ENCODE data around the gene ERN1.

The ERN1 gene

GRCh38 chr17:64039106-64039400, 90.9 kb downstream of the ERN1 start:
- H3K9me3 ChIP-seq (ENCODE audit: control insufficient read depth, insufficient read depth, low read depth, low read length), result no peaks in the 10 kb centered on the region
- H3K4me1 ChIP-seq (ENCODE audit: control insufficient read depth, insufficient read depth, low read length), result no peaks in the 10 kb centered on the region
- no peak for TF ChIP-seq ZNF10 (tag by site-specific recombination; IDR thresholded peaks at IDR 0.05)
- TF ChIP-seq ZNF624 (tag by site-specific recombination; IDR thresholded peaks at IDR 0.05), result no peak
- TF ChIP-seq ZNF175 (tag by site-specific recombination; IDR thresholded peaks at IDR 0.05), result no peak
- no peak for TF ChIP-seq ZNF433 (tag by site-specific recombination; IDR thresholded peaks at IDR 0.05; ENCODE audit: low read depth)
- no peak for TF ChIP-seq REST (tag by site-specific recombination; IDR thresholded peaks at IDR 0.05)
- no peak for TF ChIP-seq ZNF335 (tag by site-specific recombination; conservative IDR thresholded peaks at IDR 0.05)
- no peak for TF ChIP-seq ZNF112 (tag by site-specific recombination; IDR thresholded peaks at IDR 0.05)
- no peak for TF ChIP-seq ZNF266 (tag by site-specific recombination; IDR thresholded peaks at IDR 0.05; ENCODE audit: low read depth)
- no peak for TF ChIP-seq PBX3 (CRISPR knock-in tag; IDR thresholded peaks at IDR 0.05)
- TF ChIP-seq ZFP3 (tag by site-specific recombination; IDR thresholded peaks at IDR 0.05; ENCODE audit: low read depth), result no peak
- no peak for TF ChIP-seq TCF7L2 (IDR thresholded peaks at IDR 0.05; ENCODE audit: borderline replicate concordance, low read depth, low read length)
- no peak for TF ChIP-seq PRDM10 (tag by site-specific recombination; IDR thresholded peaks at IDR 0.05)
- TF ChIP-seq GLIS2 (tag by site-specific recombination; IDR thresholded peaks at IDR 0.05), result no peak
- TF ChIP-seq ZSCAN23 (tag by site-specific recombination; IDR thresholded peaks at IDR 0.05), result no peak
- no peak overlapping the region for H3K4me3 ChIP-seq (ENCODE audit: low read depth, low read length)
- ChIA-PET POLR2A (no interaction called here), CTCF (interaction anchor here (0.7 to 1.8 kb wide), 6 partner anchors 10 to 102 kb away, joined by 3 to 17 read pairs (median 4); no protein-coding TSS in a partner anchor)
- no peak overlapping the region for H3K27ac ChIP-seq (ENCODE audit: extremely low read depth, low read depth, low read length)
- peaks cover 0 to 33% of the 10 kb centered on the region in 2 experiments; a peak in 1 of 3 replicates for H3K36me3 ChIP-seq (ENCODE audit: control insufficient read depth in 2 of 2, insufficient read depth in 1 of 2, low read length in 2 of 2)

- no peaks in the 10 kb centered on the region for H3K4me1 ChIP-seq (ENCODE audit: control insufficient read depth, insufficient read depth, low read length)
- no peaks in the 10 kb centered on the region for H3K9me3 ChIP-seq (ENCODE audit: control insufficient read depth, insufficient read depth, low read depth, low read length)
- ChIA-PET CTCF (interaction anchor here (0.6 to 1.8 kb wide), 7 partner anchors 9 to 161 kb away, joined by 3 to 17 read pairs (median 3); no protein-coding TSS in a partner anchor), POLR2A (no interaction called here)
- H3K36me3 ChIP-seq (ENCODE audit: control insufficient read depth in 2 of 2, insufficient read depth in 1 of 2, low read length in 2 of 2), result peaks cover 0 to 28% of the 10 kb centered on the region in 2 experiments; a peak in 1 of 3 replicates
- H3K4me3 ChIP-seq (ENCODE audit: low read depth, low read length), result no peak overlapping the region
- no peak overlapping the region for H3K27ac ChIP-seq (ENCODE audit: extremely low read depth, low read depth, low read length)
- TF ChIP-seq ZNF639 (tag by site-specific recombination; IDR thresholded peaks at IDR 0.05) (no peak), OVOL3 (tag by site-specific recombination; IDR thresholded peaks at IDR 0.05) (no peak), ZNF664 (tag by site-specific recombination; IDR thresholded peaks at IDR 0.05) (no peak), ELK4 (IDR thresholded peaks at IDR 0.05; ENCODE audit: borderline replicate concordance, low read depth, low read length) (no peak), ZNF791 (tag by site-specific recombination; IDR thresholded peaks at IDR 0.05) (no peak), KLF17 (tag by site-specific recombination; IDR thresholded peaks at IDR 0.05) (no peak)
These were observed 91.4 kb downstream of the ERN1 start for GRCh38 chr17:64038331-64039105.

Measured in HEK293 (cell line).